Measurements from ENCODE around the gene RECK.
A peak's percentile ranks its signal among the peaks of the same experiment; 100 is the strongest.
"Not testable (repeated sequence)": the region's sequence is repeated elsewhere in the genome, so short reads cannot be mapped to it uniquely, and the experiment has no call there.

Gene RECK

DNA sequence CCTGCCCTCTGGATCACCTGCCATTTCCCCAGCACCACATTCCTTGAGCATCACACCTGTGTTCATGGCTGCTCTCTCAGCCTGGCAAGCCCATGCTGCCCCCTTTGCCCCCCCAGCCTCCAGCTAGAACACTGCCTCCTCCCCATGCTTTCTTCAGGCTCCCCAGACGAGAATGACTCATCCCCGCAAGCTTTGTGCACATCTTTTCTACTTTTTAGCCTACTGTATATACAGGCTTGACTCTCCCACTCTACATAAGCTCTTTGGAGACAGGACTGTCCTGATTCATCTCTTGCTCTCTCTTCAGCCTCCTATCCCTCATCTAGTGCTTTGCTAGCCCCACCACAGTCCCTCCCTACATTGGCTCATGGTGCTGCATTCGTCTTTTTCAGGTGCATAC is 79.9 kb downstream of the RECK start:
- no peak for DNase-seq (ENCODE audit: low spot score)

DNA sequence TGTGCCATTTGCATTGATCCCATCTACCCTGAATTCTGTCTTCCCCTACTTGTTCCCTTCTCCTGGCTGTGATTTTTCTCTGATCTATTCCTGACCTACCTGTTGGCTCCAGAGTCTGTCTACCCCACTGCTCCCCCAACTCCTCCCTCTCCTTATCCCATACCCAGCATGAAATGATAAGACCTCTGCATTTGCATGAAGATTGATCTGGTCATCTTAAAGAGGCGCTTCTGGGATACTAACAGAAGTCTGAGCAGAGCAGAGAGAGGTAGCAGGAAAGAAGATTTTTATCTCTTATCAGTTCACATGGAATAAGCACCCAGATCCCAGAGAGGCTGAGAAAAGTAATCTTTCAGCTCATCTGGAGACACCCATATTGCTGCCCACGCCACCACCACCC is 81.5 kb downstream of the RECK start:
- no peak for DNase-seq (ENCODE audit: low spot score)

- DNase-seq (ENCODE audit: low spot score): no peak
These were observed 82.0 kb downstream of the RECK start for GRCh38 chr9:36118706-36119105.

DNA sequence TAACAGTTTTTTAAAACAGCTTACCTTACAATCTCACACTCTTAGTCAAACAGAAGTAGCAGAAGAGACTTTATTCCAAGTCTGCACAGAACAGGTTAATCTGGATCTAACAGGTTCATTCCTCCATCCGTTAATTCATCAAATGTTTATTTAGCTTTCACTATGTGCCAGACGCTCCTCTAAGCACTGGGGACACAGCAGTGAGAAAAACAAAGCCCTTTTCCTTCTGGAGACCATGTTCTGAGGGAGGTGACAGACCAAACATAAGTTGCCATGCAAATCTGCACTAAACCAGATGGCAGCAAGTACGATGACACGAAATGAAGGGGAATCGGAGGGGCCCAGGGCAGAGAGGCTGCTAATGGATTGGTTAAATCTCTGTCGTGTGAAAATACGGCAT is 82.8 kb downstream of the RECK start:
- no peak for DNase-seq (ENCODE audit: low spot score)

DNA sequence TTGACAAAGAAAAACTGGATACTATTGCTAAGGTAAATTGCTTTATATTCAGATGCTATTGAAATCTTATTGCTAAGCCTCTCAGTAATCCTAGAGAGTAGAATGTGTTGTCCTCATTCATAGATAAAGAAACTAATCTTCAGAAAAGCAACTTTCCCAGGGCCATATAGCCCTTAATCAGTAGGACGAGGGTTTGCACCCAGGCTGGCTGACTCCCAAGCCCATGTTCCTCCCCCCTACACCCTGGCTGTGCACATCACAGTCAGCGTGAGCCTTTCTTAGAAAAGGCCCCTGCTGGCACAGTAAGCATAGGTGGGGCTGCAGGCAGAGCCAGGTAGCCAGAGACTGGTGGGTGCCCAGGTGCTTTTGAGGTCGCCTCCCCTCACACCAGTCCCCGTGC is 84.0 kb downstream of the RECK start:
- DNase-seq (ENCODE audit: low spot score): no peak

DNA sequence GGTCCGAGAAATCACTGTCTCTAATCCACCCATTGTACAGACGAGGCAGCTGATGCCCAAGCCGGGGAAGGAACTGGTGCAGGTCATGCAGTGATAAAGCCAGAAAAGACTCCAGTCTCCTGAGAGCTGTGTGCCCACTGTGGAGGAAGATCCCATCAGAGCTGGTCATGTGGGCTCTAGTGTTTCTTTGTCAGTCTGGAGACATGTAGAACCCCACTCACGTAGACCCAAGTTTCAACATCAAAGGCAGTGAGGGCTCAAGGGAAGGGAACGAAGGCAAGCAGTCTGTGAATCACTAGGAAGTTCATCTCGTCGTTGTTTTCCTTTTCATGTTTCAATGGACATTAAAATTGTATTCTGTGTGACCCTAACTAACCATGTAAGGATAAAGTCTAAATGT is 85.3 kb downstream of the RECK start:
- no peak for DNase-seq (ENCODE audit: low spot score)

GRCh38 chr9:36123515-36123914 is 86.8 kb downstream of the RECK start:
- DNase-seq (ENCODE audit: low spot score): no peak

GRCh38 chr9:36125062-36125855 is 88.5 kb downstream of the RECK start:
- no peak for DNase-seq (ENCODE audit: low spot score)

GRCh38 chr9:36126016-36126730 is 89.5 kb downstream of the RECK start:
- DNase-seq (ENCODE audit: low spot score): no peak

GRCh38 chr9:36127652-36128244 is 91.0 kb downstream of the RECK start:
- DNase-seq (ENCODE audit: low spot score): no peak

- DNase-seq (ENCODE audit: low spot score): no peak
These were observed 91.6 kb downstream of the RECK start for GRCh38 chr9:36128349-36128748.

DNA sequence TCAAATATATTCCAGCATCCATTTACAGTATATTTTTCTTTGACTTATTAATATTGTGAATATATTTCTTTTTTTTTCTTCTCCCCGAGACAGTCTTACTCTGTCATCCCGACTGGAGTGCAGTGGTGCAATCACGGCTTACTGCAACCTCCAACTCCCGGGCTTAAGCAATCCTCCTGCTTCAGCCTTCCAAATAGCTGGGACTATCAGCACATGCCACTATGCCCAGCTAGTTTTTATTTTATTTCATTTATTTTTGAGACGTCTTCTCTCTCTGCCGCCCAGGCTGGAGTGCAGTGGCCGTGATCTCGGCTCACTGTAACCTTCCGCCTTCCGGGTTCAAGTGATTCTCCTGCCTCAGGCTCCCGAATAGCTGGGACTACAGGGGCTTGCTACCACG is 92.4 kb downstream of the RECK start:
- no peak for DNase-seq (ENCODE audit: low spot score)

DNA sequence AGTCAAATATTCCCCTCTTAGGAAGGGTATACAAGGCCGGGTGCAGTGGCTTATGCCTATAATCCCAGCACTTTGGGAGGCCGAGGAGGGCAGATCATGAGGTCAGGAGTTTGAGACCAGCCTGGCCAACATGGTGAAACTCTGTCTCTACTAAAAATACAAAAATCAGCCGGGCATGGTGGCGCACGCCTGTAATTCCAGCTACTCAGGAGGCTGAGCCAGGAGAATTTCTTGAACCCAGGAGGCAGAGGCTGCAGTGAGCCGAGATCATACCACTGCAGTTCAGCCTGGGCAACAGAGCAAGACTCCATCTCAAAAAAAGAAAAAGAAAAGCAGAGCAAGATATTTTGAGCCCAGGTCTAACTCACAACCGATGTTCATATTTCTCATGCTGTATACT is 95.0 kb downstream of the RECK start:
- not testable (repeated sequence) for DNase-seq (ENCODE audit: low spot score)

DNA sequence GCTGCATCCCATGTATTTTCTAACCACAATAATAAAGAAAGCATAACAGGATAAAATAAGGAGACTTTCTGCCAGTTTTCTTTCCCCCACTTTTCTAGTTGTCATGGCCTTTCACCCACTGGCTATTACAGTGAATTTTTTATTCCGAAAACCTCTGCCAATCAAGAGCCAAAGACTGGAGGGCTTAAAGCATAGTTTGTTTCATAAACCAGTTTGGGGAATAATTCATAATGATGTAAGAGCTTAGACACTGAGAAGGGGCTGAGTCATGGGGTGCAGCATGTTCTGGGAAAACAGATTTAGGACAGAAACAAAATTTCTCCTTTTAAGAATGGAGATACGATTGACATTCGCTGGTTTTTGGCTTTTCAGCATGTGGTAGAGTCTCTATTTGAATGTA is 95.4 kb downstream of the RECK start:
- no peak for DNase-seq (ENCODE audit: low spot score)

- no peak for DNase-seq (ENCODE audit: low spot score)
These were observed 98.2 kb downstream of the RECK start for GRCh38 chr9:36134761-36135505.

- DNase-seq (ENCODE audit: low spot score): no peak
These were observed 99.1 kb downstream of the RECK start for GRCh38 chr9:36135741-36136271.

- peak; percentile 75 for DNase-seq (ENCODE audit: low spot score)
These were observed 99.7 kb downstream of the RECK start, which contains the start of gene GLIPR2 for GRCh38 chr9:36136272-36136893. Gene GLIPR2, plus strand, starts transcription at chr9:36136733. Its CDS starts 46 bp downstream, at chr9:36136779.

- no peak for DNase-seq (ENCODE audit: low spot score)
These were observed 100.2 kb downstream of the RECK start for GRCh38 chr9:36136894-36137391.

GRCh38 chr9:36137392-36138004 is 100.8 kb downstream of the RECK start:
- DNase-seq (ENCODE audit: low spot score): no peak

DNA sequence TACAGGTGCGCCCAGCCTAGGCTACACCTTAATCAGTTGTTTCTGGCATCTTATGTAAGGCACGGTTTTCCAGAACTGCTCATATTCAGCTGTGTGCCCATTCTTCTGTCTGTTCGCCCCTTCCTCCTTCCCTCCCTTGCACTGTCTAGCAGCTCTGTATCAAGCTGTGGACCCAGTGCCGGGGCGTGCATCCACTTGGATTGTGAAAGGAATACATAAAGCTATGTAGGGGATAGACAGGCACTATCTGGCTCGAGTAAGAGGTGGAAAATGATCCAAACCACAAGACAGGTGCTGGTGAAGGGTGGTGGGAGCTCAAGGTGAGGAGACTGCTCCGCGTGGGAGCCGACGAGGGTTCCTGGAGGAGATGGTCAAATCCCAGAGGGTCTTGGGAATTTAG is 101.8 kb downstream of the RECK start:
- no peak for DNase-seq (ENCODE audit: low spot score)

DNA sequence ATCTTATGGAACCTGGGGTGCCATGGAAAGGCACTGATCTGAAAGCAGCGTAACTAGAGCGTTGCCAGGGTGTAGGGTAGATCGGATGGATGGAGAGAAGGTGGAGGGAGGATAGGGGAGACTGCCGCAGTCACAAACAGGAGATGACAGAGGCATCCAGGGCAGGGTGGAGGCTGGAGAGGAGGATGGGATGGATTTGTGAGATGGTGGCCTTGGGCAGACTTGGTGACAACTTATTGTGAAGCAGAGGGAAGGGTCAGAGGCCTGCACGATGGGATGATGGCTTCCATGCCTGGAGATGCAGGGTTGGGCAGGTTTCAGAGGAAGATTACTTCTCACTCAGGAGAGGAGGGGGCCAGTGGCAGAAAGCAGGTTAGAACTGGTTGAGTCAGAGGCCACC is 102.2 kb downstream of the RECK start:
- no peak for DNase-seq (ENCODE audit: low spot score)

Data from HuH-7 (cell line).